HepG2 (cell line): ENCODE measurements around the gene HBS1L. TPM values are rescaled to one million over a fixed set of nuclear protein-coding genes. Genes with fewer than 3 reads are reported as not detected.

Source experiments
- ATAC-seq: fragments of 200-7000 bp; cut with Tn5 transposase; 3 replicates; pipeline ENCODE4 v1.9.1; 2020; ENCODE audit warnings: mild to moderate bottlenecking, moderate library complexity
- BruUV-seq: library from RNA; stranded (reverse); fragments of 400-500 nt; replicated peaks from 2 replicates; lab custom pipeline; 2021; lab: Mats Ljungman, UMichigan
- CTCF ChIA-PET: fragments of 300-600 bp; formaldehyde crosslinking; extraction: SDS; loops from one replicate; lab custom pipeline; 2021; ENCODE audit warnings: low total read pairs, inconsistent platforms, low intra/inter-chr PET ratio; lab: Yijun Ruan, JAX
- POLR2A ChIA-PET: fragments of 350-600 bp; sonication (Branson Sonifier 250); formaldehyde crosslinking; loops from one replicate; lab custom pipeline; 2020; ENCODE audit warnings: antibody characterized with exemption, inconsistent platforms; lab: Yijun Ruan, JAX
- DNase-seq: peaks from one replicate; pipeline ENCODE4 v3.0.0-alpha.2; 2015; ENCODE audit warnings: low spot score
- FAIRE-seq: peaks from 3 replicates; lab custom pipeline; 2011; peaks lifted over from hg19 to GRCh38; lab: Jason Lieb, UNC
- H2AFZ ChIP-seq: one replicate; pipeline ENCODE4 v1.6.1; 2011; ENCODE audit warnings: low read length, inconsistent platforms
- H3K27ac ChIP-seq: fragments of 300-600 bp; 3 replicates; pipeline ENCODE4 v1.8.0; 2011; ENCODE audit warnings: mixed run types, mild to moderate bottlenecking, mixed read lengths, low read length, inconsistent platforms; ENCODE audit not compliant: insufficient read depth; ENCODE audit errors: extremely low read length
- H3K27me3 ChIP-seq, 2 experiments: fragments of 200-600 bp in 1 of 2; 2 replicates in 1 of 2; 3 replicates in 1 of 2; pipeline versions ENCODE4 v1.6.0 to v1.8.0; 2011; ENCODE audit warnings: low read length in 2 of 2, mild to moderate bottlenecking in 2 of 2, moderate library complexity in 2 of 2, inconsistent platforms in 1 of 2; ENCODE audit not compliant: insufficient read depth in 2 of 2, control insufficient read depth in 1 of 2
- H3K36me3 ChIP-seq, 2 experiments: fragments of 200-600 bp in 1 of 2; replicated peaks in 1 of 2; 2 replicates in 1 of 2; 3 replicates in 1 of 2; pipeline versions ENCODE4 v1.5.1 to v1.8.0; 2011; ENCODE audit warnings: low read length in 2 of 2, inconsistent platforms in 1 of 2; ENCODE audit not compliant: insufficient read depth in 2 of 2, control insufficient read depth in 1 of 2
- H3K4me1 ChIP-seq: 2 replicates; pipeline ENCODE4 v1.5.1; 2012; ENCODE audit warnings: low read length, inconsistent platforms; ENCODE audit not compliant: insufficient read depth
- H3K4me2 ChIP-seq: 2 replicates; pipeline ENCODE4 v1.6.0; 2011; ENCODE audit warnings: low read depth, low read length, inconsistent platforms
- H3K4me3 ChIP-seq, 3 experiments: fragments of 200-600 bp in 1 of 3; sonication (generic), shearing (Covaris generic) in 1 of 3; replicated peaks in 1 of 3; 2 replicates each; pipeline ENCODE4 v1.5.1; 2011 to 2016; ENCODE audit warnings: low read length in 3 of 3, inconsistent platforms in 2 of 3, low read depth in 2 of 3, mild to moderate bottlenecking in 2 of 3, control low read depth in 1 of 3, mixed read lengths in 1 of 3; ENCODE audit not compliant: insufficient read depth in 1 of 3
- H3K79me2 ChIP-seq: one replicate; pipeline ENCODE4 v1.6.1; 2011; ENCODE audit warnings: low read length, inconsistent platforms; ENCODE audit not compliant: insufficient read depth
- H3K9ac ChIP-seq: 2 replicates; pipeline ENCODE4 v1.6.0; 2011; ENCODE audit warnings: mild to moderate bottlenecking, low read depth, low read length, inconsistent platforms; ENCODE audit not compliant: insufficient read depth
- H3K9me3 ChIP-seq: 2 replicates; pipeline ENCODE4 v1.5.1; 2012; ENCODE audit warnings: mild to moderate bottlenecking, low read length
- H4K20me1 ChIP-seq: 2 replicates; pipeline ENCODE4 v1.6.0; 2011; ENCODE audit warnings: inconsistent platforms, mild to moderate bottlenecking, low read length, moderate library complexity; ENCODE audit not compliant: insufficient read depth
- FOXO1 ChIP-seq: sonication (generic); formaldehyde crosslinking; IDR thresholded peaks from 2 replicates; pipeline ENCODE4 v1.4.0; 2020; ENCODE audit warnings: missing genetic modification reagents
- PRMT3 ChIP-seq: sonication (generic); formaldehyde crosslinking; IDR thresholded peaks from 2 replicates; pipeline ENCODE4 v1.8.1; 2022; ENCODE audit warnings: low read depth, mild to moderate bottlenecking, moderate library complexity, missing genetic modification reagents, borderline replicate concordance
- THYN1 ChIP-seq: sonication (generic); formaldehyde crosslinking; IDR thresholded peaks from 2 replicates; pipeline ENCODE4 v1.8.1; 2023; ENCODE audit warnings: low read depth, mild to moderate bottlenecking, moderate library complexity, missing genetic modification reagents, borderline replicate concordance
- WGBS: methylation state at CpG from one replicate; pipeline ENCODE4 v1.1.6; 2017; ENCODE audit warnings: low lambda C conversion rate; 5-methylcytosine and 5-hydroxymethylcytosine counted together
- in situ Hi-C: cut with HindIII; loops from 2 replicates; pipeline ENCODE4 v1.10.0; 2017; ENCODE audit warnings: low pct_unique_long_range_greater_than_20kb; ENCODE audit not compliant: extremely low pct_ligation_motif_present
- intact Hi-C: fragments of 100-400 bp; cut with micrococcal nuclease; formaldehyde crosslinking; loops from one replicate; pipeline ENCODE4 v1.10.0; 2022; ENCODE audit not compliant: unreplicated experiment
- polyA plus RNA-seq, 8 experiments: library from polyadenylated mRNA; depleted of rRNA in 3 of 8; stranded (reverse) in 7 of 8; unstranded in 1 of 8; fragments of >200 nt; fragmentation: Illumina TruSeq in 4 of 8; extraction: Trizol in 4 of 8; gene quantifications; 2 replicates each; pipeline versions ENCODE4 v1.2.1 to v1.2.3, GENCODE V29; 2011 to 2016; ENCODE audit warnings: low read depth in 4 of 8, missing spikeins in 1 of 8, mixed read lengths in 1 of 8; ENCODE audit not compliant: insufficient read depth in 1 of 8
- total RNA-seq, 5 experiments: library from RNA; depleted of rRNA; stranded (reverse); fragments of >200 nt; fragmentation: Illumina TruSeq; extraction: Trizol; gene quantifications; 2 replicates each; pipeline ENCODE4 v1.2.3, GENCODE V29; 2016; ENCODE audit warnings: low read depth in 1 of 5
- TF ChIP-seq, protein P1 (sequence below): sonication (generic); formaldehyde crosslinking; IDR thresholded peaks from 2 replicates; pipeline ENCODE4 v1.4.0; 2020; ENCODE audit warnings: low read depth, missing genetic modification reagents
- TF ChIP-seq, protein P2 (sequence below): sonication (generic); formaldehyde crosslinking; IDR thresholded peaks from 2 replicates; pipeline ENCODE4 v1.5.1; 2020; ENCODE audit warnings: mild to moderate bottlenecking, missing genetic modification reagents, borderline replicate concordance

Gene HBS1L
- total and polyA plus RNA-seq, 2 of the 13 experiments (the other 11 are each of a cell fraction or from before 2014, with no cell fraction given), result 44.1 to 138 TPM

DNA sequence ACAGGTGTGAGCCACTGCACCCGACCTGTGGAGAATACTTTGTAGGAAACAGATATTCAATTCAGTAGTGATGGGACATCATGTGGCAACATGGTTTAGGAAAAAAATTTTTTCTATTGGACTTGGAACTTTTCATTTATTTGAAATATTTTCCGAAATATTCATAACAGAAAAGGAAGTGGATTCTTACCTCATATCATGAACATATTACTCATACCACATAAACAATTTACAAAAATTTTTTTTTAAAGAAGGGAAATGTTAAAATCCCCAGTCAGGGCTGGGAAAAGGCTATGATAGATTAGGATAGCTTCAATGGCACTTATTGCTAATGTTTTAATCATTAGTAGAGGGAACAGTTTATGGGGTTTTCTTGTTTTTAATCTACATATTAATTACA, 97.9 kb downstream of the HBS1L start (continued):
- TF ChIP-seq, protein P1, sequence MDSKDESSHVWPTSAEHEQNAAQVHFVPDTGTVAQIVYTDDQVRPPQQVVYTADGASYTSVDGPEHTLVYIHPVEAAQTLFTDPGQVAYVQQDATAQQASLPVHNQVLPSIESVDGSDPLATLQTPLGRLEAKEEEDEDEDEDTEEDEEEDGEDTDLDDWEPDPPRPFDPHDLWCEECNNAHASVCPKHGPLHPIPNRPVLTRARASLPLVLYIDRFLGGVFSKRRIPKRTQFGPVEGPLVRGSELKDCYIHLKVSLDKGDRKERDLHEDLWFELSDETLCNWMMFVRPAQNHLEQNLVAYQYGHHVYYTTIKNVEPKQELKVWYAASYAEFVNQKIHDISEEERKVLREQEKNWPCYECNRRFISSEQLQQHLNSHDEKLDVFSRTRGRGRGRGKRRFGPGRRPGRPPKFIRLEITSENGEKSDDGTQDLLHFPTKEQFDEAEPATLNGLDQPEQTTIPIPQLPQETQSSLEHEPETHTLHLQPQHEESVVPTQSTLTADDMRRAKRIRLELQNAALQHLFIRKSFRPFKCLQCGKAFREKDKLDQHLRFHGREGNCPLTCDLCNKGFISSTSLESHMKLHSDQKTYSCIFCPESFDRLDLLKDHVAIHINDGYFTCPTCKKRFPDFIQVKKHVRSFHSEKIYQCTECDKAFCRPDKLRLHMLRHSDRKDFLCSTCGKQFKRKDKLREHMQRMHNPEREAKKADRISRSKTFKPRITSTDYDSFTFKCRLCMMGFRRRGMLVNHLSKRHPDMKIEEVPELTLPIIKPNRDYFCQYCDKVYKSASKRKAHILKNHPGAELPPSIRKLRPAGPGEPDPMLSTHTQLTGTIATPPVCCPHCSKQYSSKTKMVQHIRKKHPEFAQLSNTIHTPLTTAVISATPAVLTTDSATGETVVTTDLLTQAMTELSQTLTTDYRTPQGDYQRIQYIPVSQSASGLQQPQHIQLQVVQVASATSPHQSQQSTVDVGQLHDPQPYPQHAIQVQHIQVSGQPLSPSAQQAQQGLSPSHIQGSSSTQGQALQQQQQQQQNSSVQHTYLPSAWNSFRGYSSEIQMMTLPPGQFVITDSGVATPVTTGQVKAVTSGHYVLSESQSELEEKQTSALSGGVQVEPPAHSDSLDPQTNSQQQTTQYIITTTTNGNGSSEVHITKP (CRISPR knock-in tag), result no peak

DNA sequence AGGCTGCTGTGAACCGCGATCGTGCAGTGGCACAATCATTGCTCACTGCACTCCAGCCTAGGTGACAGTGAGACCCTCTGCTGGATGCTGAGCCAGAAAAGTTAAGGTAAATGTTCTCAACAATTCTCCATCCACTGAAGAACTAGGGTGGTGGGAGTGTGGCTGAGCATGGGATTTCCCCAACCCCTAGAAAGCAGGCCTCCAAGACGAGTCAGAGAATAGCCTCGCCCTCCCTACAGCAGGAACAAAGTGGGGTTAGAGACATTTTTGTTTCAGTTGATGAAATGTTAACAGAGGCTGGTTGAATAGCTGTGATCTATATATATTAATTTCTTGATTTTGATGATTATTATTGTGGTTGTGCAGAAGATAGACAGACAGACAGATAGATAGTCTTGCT, 98.6 kb downstream of the HBS1L start:
- no peak for FAIRE-seq
- H3K4me1 ChIP-seq, result peaks cover 25% of the 10 kb centered on the region
- no peaks in the 10 kb centered on the region for H3K79me2 ChIP-seq
- 96% methylated on average over 5 of the region's 5 CpGs for WGBS
- CTCF ChIA-PET, result no interaction called here
- H3K4me2 ChIP-seq, result no peak overlapping the region
- H3K9ac ChIP-seq, result no peak overlapping the region
- TF ChIP-seq FOXO1 (no peak), PRMT3 (CRISPR knock-in tag) (no peak), THYN1 (CRISPR knock-in tag) (no peak)
- TF ChIP-seq, protein P2, sequence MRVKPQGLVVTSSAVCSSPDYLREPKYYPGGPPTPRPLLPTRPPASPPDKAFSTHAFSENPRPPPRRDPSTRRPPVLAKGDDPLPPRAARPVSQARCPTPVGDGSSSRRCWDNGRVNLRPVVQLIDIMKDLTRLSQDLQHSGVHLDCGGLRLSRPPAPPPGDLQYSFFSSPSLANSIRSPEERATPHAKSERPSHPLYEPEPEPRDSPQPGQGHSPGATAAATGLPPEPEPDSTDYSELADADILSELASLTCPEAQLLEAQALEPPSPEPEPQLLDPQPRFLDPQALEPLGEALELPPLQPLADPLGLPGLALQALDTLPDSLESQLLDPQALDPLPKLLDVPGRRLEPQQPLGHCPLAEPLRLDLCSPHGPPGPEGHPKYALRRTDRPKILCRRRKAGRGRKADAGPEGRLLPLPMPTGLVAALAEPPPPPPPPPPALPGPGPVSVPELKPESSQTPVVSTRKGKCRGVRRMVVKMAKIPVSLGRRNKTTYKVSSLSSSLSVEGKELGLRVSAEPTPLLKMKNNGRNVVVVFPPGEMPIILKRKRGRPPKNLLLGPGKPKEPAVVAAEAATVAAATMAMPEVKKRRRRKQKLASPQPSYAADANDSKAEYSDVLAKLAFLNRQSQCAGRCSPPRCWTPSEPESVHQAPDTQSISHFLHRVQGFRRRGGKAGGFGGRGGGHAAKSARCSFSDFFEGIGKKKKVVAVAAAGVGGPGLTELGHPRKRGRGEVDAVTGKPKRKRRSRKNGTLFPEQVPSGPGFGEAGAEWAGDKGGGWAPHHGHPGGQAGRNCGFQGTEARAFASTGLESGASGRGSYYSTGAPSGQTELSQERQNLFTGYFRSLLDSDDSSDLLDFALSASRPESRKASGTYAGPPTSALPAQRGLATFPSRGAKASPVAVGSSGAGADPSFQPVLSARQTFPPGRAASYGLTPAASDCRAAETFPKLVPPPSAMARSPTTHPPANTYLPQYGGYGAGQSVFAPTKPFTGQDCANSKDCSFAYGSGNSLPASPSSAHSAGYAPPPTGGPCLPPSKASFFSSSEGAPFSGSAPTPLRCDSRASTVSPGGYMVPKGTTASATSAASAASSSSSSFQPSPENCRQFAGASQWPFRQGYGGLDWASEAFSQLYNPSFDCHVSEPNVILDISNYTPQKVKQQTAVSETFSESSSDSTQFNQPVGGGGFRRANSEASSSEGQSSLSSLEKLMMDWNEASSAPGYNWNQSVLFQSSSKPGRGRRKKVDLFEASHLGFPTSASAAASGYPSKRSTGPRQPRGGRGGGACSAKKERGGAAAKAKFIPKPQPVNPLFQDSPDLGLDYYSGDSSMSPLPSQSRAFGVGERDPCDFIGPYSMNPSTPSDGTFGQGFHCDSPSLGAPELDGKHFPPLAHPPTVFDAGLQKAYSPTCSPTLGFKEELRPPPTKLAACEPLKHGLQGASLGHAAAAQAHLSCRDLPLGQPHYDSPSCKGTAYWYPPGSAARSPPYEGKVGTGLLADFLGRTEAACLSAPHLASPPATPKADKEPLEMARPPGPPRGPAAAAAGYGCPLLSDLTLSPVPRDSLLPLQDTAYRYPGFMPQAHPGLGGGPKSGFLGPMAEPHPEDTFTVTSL (CRISPR knock-in tag), result no peak
- TF ChIP-seq, all 625 proteins: peak for 0
- no peak for DNase-seq
- no peak for ATAC-seq
- intact Hi-C loops (no loop called here), in situ Hi-C loops (no loop called here)
- H3K9me3 ChIP-seq, result no peaks in the 10 kb centered on the region
- no peaks in the 10 kb centered on the region for H3K36me3 ChIP-seq
- no peak overlapping the region for H2AFZ ChIP-seq
- H3K4me3 ChIP-seq, result no peak overlapping the region
- no peaks in the 10 kb centered on the region for H3K27me3 ChIP-seq
- POLR2A ChIA-PET, result no interaction called here
- BruUV-seq, result no TSS peak
- H3K27ac ChIP-seq, result no peak overlapping the region
- H4K20me1 ChIP-seq, result no peaks in the 10 kb centered on the region
